UCSD-AML1 (cell line): ENCODE measurements around the gene MYO7A.

Experiments used
- DNase-seq: peaks from one replicate; lab custom pipeline; 2025; ENCODE audit not compliant: unreplicated experiment; lab: John Stamatoyannopoulos, UW

MYO7A gene

DNA sequence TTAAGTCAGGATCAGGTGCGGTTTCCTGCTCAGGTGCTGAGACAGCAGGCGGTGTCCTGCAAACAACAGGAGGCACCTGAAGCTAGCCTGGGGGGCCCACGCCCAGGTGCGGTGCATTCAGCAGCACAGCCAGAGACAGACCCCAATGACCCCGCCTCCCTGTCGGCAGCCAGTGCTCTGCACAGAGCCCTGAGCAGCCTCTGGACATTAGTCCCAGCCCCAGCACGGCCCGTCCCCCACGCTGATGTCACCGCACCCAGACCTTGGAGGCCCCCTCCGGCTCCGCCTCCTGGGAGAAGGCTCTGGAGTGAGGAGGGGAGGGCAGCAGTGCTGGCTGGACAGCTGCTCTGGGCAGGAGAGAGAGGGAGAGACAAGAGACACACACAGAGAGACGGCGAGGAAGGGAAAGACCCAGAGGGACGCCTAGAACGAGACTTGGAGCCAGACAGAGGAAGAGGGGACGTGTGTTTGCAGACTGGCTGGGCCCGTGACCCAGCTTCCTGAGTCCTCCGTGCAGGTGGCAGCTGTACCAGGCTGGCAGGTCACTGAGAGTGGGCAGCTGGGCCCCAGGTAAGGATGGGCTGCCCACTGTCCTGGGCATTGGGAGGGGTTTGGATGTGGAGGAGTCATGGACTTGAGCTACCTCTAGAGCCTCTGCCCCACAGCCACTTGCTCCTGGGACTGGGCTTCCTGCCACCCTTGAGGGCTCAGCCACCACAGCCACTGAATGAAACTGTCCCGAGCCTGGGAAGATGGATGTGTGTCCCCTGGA is at the start of gene MYO7A:
MYO7A (plus strand) TSS at position 327 of the 772 bp plus-strand sequence. CDS start 2,389 bp downstream, outside the sequence.
- DNase-seq: peak; percentile 34

- no peak for DNase-seq
These were observed 48.4 kb upstream of the MYO7A start for GRCh38 chr11:77079666-77080065.

DNA sequence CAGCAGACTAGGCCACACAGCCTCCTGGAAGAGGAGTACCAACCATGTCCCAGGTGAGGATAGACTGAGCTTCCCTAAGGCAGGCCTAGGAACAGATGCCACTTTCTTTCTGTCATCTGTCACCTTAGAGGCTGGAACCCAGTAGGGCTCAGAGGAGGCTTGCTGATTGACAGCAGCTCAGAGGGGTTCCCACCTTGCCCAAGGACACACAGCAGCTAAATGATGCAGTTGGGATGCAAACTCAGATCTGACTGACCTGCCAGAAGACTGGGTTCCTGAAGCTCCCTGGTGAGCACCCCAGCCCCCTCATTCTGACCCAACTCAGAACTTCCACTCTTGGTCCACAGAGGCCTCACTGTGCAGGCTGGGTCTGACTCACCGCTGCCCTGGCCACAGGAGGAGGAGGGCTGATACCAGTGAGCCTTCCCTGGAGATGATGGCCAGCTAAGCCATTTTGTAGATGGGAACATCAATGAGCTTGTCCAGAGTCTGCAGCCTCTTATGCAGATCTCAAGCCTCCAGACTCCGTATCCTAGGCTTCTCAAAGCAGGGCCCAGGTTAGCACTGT is 47.3 kb upstream of the MYO7A start:
- DNase-seq: no peak

- no peak for DNase-seq
These were observed 46.6 kb upstream of the MYO7A start for GRCh38 chr11:77081381-77081851.

GRCh38 chr11:77081976-77082836 is 45.8 kb upstream of the MYO7A start:
- no peak for DNase-seq

DNA sequence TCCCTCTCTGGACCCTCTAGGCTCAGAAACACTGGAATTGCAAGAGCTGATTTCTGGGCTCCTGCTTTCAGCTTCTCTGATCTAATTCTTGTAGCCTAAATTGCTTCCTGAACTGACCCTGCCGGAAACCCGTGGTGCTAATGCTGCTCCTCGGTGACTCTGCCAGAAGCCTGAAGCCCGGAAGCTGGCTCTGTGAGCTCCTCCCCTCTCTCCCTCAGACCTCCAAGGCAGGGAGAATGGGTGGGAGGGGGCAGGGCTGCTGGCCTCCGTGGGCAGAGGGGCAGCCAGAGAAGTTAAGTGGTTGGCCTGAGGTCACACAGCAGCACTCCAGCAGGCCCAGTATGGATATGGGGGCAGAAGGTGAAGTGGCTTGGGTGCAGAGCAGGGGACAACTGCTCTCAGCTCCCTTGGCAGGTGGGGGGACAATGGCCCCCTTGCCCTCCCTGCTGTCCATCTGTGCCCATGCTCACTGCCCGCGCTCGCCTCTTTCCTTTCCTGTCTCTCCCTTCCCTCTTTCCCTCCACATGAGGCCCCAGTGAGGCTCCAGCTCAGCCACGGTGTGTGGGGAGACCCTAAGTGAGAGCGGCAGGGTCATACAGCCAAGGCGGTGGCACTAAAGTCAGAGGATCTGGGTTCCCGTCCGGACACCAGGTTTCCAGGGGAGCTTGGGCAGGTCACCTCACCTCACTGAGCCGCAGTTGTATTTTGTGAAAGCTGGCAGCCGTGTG is 45.0 kb upstream of the MYO7A start:
- DNase-seq: peak; percentile 79

GRCh38 chr11:77083566-77084245 is 44.3 kb upstream of the MYO7A start:
- no peak for DNase-seq

DNA sequence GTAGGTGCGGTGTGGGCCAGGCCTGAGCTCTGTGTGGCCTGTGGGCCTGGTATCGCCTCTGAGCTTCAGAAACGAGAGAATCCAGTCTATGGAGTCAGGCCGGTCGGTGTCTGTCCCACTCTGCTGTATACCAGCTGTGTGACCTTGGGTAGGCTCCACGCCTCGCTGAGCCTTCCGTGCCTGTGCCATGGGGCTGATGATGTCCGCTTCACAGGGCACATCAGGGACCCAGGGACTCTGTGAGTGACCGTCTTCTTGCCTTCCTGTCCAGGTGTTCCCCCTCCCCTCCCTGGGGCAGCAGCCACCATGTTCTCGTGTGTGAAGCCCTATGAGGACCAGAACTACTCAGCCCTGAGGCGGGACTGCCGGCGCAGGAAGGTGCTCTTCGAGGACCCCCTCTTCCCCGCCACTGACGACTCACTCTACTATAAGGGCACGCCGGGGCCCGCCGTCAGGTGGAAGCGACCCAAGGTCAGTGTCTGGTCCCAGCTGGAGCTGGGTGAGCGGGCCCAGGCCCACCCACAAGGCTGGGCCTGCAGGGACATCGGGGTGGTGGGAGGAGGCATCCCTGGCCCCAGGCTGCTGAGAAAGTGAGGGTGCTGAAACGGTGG is 43.4 kb upstream of the MYO7A start:
- no peak for DNase-seq

GRCh38 chr11:77085652-77086051 is 42.4 kb upstream of the MYO7A start:
- DNase-seq: no peak

DNA sequence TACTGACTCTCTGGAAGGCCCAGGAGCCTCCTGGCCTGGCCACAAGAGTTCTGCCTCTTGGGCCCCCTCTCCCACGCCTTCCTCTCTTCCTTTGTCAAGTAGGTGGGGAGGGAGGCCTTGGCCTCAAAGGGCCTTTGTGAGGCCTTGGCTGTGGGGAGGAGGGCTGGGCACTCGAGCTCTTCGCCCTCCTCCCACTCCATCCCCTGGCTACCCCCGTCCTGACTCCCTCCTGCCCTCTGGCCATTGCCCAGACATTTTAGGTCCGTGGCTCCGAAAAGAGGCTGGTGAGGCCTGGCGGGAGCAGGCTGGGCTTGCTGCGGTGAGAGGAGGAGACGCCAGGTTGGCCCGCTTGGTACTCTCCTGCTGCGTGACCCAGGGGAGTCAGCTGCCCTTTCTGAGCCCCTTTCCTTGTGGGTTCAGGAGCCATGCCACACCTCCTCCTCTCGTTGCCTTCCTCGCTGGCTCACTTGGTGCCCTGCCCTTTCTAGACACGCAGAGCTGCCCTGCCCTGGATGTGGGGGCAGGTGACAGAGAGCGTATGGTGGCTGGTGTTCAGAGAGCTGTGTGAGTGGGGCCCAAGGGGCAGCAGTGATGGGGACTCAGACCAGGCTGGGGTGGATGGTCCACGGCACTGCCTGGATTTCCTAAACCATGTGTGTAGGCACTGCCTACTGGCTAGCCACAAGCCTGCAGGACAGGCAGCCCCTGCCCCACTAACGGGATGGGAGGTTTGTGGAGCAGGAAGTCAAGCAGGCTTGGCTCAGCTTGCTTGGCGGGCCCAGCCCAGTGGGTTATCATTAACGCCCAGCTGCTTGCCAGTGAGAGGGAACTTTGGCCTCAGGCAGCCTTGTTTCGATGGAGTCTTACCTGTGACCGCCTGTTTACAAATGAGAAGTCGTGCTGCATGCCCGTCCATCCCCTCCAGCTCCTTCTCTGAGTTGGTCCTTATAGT is 41.2 kb upstream of the MYO7A start:
- peak; percentile 37 for DNase-seq

GRCh38 chr11:77087723-77088225 is 40.3 kb upstream of the MYO7A start:
- no peak for DNase-seq

- no peak for DNase-seq
These were observed 39.6 kb upstream of the MYO7A start for GRCh38 chr11:77088236-77089003.

- no peak for DNase-seq
These were observed 39.0 kb upstream of the MYO7A start for GRCh38 chr11:77089004-77089545.

DNA sequence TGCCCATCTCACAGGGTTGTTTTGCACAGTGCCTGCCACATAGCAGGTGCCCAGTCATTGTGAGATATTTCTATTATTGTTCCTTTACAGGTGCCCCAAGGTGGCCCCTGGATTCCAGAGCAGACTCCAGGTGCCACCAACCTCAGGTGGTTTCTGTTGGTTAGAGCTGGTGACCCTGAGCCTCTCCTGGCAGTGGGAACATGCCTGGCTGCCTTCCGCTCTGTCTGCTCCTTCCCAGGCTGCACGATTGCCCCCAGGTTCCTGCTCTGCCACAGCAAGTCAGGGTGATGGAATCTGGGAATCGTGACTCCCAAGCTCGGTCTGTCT is 38.0 kb upstream of the MYO7A start:
- DNase-seq: no peak

DNA sequence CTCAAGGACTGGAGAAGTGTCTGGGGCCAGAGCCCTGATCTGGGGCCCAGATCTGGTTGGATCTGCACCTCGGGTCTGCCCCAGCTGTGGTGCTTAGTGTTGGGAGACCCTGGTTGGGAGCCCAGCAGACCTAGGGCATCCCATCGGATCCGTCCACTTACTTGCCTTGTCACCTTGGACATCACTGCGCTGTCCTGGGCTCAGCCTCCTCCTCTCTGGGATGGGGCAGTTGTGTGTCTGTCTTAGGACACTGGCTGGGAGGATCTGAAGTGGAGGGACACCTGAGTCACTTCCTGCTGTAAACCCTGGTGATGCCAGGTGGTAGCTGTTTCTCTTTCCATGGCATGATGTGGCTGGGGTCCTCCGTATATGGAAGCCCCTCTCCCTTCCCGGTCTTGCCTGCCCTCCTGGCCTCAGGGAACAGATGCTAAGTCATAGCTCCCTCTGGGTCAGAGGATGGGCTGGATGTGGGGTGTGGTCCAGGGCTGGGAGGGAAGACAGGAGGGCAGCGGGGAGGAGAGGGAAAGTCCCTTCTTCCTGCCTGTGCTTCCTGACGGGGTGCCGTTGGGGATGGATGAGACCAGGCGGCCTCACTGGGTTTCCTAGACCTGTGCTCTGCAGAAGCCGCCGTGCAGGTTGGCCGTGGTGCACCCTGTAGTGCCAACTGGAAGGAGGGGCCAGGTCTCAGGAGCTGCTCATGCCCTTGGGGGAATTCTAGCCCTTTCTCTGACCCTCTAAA is 37.5 kb upstream of the MYO7A start:
- DNase-seq: no peak

DNA sequence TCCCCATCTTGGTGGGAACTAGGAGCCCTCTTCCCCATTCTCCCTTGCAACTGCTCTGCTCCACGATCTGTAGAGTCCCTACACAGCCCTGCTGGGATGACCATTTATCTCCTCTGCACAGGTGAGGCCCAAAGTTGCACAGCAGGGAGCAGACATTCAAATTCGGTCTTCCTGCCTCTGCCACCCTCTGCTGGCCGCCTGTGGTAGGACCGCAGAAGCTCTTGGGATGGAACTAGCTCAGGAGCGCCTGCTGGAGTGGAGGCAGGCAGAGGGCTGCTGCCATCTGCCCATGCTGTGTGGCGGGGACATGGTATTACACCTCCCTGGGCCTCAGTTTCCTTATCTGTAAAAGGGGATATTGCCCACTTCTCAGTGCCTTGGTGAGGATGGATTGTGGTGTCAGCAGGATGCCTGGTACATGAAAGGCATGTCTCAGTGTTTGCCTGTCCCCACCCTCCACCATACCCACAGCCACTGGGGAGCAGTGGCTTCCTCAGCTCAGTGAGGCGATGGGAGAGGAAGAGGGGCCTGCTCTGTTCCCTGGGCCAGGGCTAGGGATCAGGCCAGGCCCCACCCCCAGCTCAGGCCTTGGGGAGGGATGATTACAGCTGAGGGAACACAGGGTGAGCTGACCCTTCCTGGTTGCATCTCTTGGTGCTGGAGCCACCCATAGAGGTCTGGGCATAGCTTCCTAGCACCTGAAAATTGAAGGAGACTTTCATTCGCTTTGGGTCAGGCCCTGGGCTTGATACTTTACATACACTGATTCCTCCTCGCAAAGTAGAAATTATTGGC is 36.7 kb upstream of the MYO7A start:
- DNase-seq: peak; percentile 76
